Renal cortex interstitium (tissue), 11 donors: Measurements from ENCODE around the gene TYROBP. TPM values are rescaled to one million over a fixed set of nuclear protein-coding genes. Genes with fewer than 3 reads are reported as not detected.
"Not testable (repeated sequence)": the region's sequence is repeated elsewhere in the genome, so short reads cannot be mapped to it uniquely, and the experiment has no call there.

ENCODE experiments used
- DNase-seq, 11 donors: peaks; one replicate each; pipeline ENCODE4 v3.0.0-alpha.2; 2013; ENCODE audit warnings: low read depth in 9 of 11, low spot score in 4 of 11; ENCODE audit errors: extremely low read depth in 1 of 11
- polyA plus RNA-seq, 3 donors: library from polyadenylated mRNA; unstranded; fragments of 120-200 nt; gene quantifications; one replicate each; pipeline ENCODE4 v1.2.1, GENCODE V29; 2013; ENCODE audit not compliant: insufficient read length in 3 of 3

TYROBP gene
- polyA plus RNA-seq, 3 donors, result 9.0 to 14.3 (median 11.9) TPM

DNA sequence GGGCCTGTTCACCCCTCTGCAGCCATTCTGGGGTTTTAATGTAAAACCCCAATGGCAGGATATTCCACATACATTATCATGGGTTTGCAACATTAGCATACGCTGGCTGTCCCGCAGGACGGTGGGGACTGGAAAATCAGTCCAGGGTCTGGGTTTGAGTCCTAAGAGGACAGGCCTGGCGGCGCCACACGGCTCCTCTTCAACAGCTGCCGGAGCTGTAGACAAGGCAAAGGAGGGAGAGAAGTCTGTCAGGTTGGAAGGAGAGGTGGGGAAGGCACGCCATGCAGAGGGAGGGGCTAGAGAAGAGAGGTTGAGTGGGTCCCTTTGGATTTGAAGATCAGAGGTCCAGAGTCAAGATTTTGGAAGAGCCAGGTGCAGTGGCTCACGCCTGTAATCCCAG, 19.7 kb downstream of the TYROBP start:
- DNase-seq, result no peak

DNA sequence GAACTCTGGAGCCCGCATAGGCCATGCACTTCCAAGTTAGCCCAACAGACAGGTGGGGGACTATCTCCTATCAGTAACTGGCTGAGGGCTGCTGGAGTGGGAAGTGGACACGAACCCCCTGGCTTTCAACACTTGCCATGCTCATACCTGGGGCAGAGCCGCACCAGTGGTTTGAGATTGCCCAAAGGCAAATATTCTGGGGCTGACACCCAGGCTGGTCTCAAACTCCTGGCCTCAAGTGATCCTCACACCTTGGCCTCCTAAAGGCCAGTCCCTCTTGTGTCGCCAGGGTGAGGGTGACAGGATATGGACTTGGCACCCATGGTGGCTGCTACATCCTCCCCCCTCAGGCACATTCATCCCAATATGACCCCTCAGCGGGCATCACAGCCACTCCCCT, 20.9 kb downstream of the TYROBP start:
- no peak for DNase-seq

DNA sequence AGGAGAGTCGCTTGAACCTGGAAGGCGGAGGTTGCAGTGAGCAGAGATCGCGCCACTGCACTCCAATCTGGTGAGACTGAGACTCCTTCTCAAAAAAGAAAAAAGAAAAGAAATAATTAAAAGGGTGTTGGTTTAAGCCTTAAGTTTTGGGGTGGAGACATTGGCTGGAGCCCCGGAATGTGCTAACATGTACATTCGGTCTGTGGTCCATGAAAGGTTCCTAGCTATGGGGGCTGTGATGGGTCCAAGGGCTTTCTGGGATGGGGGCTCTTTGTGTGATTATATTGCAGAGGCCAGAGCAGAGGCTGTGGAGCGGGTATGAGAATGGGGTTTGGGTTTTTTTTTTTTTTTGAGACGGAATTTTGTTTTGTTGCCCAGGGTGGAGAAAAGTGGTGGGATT, 22.2 kb downstream of the TYROBP start:
- no peak for DNase-seq

DNA sequence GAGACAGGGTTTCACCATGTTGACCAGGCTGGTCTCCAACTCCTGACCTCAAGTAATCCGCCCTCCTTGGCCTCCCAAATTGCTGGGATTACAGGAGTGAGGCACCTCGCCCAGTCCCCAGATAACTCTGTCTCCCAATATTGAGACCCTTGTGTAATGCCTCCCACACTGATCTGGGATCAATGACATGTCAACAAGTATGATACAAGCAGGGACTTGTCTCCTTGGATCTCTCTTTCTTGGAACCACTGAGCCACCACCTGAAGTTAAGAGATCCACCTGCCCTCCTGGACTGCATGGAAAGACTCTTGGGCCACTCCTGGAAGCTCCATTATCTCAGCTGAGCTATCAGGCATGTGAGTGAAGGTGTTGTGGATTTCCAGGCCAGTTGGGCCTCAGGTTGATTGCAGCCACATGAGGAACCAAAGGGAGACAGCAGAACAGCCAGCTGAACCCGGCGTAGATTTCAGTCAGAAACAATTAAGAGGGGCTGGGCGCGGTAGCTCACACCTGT, 22.8 kb downstream of the TYROBP start:
- no peak for DNase-seq

DNA sequence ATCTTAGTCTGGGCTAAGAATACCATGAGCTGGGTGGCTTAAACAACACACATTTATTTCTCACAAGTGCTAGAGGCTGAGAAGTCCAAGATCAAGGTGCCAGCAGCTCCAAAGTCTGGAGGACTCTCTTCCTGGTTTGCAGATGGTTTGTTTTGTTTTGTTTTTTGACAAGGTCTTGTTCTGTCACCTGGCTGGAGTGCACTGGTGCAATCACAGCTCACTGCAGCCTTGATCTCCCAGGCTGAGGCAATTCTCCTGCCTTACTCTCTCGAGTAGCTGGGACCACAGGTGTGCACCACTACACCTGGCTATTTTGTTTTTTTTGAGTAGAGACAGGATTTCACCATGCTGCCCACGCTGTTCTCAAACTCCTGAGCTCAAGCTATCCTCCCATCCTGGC, 24.2 kb downstream of the TYROBP start:
- no peak for DNase-seq

DNA sequence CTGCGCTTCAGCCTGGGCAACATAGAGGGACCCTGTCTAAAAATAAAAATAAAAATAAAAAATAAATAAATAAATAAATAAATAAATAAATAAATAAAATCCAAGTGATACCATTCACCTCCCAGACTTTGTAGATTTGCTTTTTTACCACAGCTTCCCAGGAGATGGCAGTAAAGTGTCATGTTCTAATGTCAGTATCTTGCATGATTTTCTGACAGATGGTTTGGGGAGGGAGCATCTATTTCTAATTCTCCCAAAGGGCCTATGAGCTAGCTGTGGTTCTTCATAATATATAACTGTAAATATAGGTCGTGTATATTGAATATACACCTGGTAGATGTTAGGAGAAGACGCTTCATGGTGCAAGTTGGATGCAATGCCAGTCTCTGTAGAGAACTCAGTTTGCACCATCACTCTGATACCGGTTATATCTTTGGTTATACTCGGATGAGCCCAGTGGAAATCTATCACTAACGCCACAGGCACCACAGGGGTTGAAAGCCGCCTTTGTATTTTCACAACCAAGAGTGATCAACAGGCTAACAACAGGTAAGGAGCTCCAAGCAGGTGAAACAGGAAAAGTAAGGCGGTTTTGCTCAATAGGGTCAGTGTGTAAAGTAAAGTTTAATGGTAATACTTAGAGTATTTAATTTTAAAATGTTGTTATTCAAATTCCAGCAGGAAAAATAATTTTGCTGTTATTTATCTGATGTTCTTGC, 25.8 kb downstream of the TYROBP start:
- DNase-seq, result peak in 4 of 11 donors; percentile 55 to 81 (median 72)

DNA sequence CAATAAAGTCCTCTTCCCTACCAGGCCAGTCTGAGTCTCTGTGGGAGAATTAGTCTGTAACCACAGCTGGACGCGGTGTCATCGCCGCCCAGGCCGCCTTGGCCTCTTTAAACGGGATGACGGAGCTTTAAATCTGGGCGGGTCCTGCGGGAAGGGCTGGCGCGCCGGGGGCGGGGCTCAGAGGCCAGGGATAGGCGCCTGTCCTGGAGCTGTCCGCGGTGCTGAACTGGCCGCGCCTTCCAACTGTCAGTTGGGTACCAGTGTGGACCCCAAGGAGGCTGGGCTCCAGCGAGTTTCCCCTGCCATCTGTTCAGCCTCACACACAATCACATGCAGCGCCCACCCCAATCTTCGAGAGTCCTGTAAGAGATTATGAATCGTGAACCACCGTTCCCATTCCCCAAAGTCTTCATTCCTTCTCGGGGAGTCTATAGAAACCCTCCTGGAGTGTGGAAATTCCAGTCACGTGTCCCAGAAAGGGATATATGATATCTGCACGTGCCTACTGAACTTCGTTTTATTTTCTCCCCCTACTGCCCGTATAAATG, 28.3 kb downstream of the TYROBP start:
- DNase-seq, result peak in 7 of 11 donors; percentile 80 to 86 (median 85)

DNA sequence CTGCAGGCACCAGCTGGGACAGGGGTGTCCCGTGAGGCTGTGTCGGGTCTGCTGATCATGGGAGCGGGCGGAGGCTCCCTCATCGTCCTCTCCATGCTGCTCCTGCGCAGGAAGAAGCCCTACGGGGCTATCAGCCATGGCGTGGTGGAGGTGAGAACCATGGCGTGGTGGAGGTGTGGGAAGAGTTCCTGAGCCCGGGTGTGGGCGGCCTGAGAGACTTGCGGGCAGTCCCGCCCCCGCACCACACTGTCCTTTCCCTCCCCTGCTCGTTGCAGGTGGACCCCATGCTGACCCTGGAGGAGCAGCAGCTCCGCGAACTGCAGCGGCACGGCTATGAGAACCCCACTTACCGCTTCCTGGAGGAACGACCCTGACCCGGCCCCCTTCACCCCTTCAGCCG, 29.0 kb downstream of the TYROBP start:
- no peak for DNase-seq

DNA sequence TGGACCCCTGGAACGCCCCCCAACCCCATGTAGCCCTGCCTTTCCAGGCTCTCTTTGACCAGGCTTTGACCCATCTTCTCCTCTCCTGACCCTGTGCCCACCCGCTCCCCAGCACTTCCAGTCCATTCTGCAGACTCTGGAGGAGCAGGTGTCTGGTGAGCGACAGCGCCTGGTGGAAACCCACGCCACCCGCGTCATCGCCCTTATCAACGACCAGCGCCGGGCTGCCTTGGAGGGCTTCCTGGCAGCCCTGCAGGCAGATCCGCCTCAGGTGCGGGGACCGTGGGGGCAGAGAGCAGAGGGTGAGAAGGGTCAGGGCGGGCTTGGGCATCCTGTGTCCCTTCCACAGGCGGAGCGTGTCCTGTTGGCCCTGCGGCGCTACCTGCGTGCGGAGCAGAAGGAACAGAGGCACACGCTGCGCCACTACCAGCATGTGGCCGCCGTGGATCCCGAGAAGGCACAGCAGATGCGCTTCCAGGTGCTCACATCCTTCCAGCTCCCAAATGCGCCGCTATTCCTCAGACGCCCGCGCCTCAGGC, 33.6 kb downstream of the TYROBP start:
- DNase-seq, result no peak

DNA sequence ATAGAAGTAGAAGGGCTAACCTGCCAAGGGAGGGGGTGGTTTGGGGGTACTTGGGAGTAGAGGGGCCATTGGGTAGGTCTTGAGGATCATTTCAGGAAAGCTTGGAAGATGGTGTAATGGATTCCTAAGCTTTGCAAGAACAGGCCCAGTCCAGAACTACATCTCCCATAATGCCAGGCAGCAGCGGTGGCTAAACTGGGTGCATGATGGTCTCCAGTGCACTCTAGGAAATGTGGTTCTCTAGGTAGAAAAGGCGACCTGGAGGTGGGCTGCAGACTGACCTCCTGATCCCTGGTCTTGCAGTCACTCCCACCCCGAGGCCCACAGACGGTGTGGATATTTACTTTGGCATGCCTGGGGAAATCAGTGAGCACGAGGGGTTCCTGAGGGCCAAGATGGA, 35.9 kb downstream of the TYROBP start:
- DNase-seq, result no peak

DNA sequence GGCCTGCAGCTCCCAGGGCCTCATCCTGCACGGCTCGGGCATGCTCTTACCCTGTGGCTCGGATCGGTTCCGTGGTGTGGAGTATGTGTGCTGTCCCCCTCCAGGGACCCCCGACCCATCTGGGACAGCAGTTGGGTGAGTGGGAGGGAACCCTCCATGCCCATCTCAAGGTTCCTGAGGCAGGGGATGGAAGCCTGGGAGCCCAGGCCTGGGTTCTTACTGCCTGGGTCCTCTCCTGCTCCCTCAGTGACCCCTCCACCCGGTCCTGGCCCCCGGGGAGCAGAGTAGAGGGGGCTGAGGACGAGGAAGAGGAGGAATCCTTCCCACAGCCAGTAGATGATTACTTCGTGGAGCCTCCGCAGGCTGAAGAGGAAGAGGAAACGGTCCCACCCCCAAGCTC, 36.5 kb downstream of the TYROBP start:
- DNase-seq, result no peak

DNA sequence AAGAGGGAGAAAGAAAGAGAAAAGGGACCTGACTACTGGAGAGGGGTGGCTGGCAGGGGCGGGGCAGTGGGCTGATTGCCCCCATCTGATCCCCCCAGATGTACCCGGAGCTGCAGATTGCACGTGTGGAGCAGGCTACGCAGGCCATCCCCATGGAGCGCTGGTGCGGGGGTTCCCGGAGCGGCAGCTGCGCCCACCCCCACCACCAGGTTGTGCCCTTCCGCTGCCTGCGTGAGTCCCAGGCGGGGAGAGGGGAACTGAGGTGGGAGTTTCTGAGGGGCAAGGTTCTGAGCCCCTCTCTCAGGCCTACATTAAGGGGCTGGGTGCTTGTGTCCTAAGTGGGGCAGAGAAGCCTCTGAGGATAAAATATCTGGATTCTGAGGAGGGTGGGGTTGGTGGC, 37.3 kb downstream of the TYROBP start:
- no peak for DNase-seq

DNA sequence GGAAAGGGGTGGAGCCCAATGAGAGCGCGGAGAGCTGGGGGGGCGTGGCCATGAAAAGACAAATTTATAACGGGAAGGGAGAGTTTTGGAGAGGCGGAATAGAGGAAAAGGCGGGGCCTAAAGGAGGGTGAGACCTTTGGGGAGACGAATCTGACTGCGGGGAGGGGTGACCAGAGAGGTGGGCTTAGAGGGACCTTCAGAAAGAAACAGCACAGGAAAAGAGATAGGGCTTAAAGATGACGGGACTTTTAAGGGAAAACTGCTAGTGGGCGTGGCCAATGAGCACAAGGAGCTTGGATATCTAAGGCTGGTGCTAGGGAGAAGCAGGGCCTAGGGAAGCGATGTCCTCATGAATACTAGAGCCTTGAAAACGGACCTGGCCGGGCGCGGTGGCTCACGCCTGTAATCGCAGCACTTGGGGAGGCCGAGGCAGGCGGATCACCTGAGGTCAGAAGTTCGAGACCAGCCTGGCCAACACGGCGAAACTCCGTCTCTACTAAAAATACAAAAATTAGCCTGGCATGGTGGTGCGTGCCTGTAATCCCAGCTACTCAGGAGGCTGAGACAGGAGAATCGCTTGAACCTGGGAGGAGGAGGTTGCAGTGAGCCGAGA, 37.9 kb downstream of the TYROBP start:
- not testable (repeated sequence) for DNase-seq

DNA sequence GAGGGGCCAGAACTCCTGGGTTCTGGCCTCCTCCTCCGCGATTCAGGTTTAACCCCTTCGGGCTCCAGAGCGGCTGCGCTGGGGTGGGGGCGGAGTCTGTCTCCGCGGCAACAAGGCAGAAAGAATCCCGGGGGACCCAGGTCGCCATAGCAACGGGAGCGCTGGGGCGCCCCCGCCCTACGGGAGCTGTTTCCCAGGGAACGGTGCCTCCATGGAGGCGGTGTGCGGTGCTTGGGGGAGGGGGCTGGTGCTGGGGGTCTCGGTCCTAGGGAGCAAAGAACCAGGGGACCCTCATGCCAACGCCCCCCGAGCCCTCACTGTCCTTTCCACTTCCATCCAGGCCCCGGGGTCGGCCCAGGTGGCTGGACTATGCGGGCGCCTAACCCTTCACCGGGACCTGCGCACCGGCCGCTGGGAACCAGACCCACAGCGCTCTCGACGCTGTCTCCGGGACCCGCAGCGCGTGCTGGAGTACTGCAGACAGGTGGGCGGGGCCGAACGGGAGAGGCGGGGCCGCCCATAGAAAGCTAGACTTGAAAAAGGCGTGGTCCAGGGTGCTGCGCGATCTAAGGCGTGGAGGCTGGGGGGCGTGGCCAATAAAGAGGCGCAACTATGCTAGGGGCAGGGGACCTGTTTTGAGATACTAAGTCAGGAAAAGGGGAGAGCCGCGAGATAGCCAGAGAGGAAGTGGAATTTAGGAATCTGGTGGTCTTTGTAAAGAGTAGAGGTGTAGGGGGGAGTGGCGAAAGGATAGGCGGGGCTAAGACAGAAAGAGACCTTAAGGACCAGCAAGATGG, 38.6 kb downstream of the TYROBP start:
- peak in 1 of 11 donors; percentile 52 for DNase-seq

DNA sequence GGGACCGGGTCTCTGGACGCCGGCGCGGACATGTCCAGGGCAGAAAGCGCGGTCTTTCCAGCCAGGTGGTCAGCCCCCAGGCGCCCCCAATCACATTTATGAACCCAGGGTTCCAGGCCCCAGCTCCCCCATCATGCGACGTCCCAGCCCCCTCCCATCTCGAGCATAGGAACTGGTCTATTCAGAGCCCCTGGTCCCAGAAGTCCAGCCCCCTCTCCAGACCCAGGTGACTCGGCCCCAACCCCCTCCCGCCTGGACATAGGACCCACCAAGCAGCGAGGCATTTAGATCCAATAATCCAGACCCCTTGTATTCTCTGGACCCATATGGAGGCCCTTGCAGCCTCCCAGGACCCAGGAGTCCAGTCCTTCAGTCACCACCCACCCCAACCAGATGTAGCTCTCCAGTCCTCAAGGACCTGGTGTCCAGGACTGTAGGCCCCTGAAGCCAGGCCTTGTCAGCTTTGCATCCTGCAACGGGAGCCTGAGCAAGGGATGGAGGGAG, 39.2 kb downstream of the TYROBP start:
- no peak for DNase-seq

DNA sequence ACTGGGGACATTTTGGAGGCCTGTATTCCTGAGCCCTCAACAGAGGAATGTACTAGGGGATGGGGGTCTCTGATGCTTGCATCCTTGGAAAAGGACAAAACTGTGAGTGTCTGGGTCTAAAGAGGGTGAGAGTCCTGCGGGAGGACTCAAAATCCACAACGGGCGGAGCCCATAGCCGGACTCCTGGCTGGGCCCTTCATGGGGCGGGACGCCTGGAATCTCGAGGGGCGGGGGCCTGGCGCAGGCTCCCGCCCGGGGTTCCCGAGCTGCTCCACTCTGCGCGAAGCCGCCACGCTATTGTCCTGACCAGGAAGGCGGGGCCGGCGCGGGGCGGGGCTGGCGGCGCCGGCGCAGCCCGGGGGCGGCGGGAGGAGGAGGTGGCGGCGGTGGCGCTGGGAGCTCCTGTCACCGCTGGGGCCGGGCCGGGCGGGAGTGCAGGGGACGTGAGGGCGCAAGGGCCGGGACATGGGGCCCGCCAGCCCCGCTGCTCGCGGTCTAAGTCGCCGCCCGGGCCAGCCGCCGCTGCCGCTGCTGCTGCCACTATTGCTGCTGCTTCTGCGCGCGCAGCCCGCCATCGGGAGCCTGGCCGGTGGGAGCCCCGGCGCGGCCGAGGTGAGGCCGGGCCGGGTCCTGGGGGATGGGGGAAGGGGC, 39.8 kb downstream of the TYROBP start, which contains the start of gene APLP1:
APLP1 (plus strand) TSS at position 403 of the 651 bp plus-strand sequence; CDS start at position 466, 63 bp downstream.
- DNase-seq, result no peak

DNA sequence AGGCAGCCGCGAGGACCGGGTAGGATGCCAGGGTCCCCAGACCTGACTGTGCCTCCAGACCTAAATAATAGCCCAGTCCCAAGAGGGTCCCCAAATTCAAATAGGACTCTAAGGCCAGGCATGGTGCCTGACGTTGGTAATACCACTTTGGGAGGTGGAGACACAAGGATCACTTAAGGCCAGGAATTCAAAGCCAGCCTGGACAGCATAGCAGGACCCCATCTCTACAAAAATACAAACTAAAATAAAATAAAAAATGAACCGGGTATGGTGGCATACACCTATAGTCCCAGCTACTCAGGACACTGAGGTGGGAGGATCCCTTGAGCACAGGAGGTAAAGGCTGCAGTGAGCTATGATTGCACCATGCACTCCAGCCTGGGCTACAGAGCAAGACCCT, 45.1 kb downstream of the TYROBP start:
- no peak for DNase-seq

DNA sequence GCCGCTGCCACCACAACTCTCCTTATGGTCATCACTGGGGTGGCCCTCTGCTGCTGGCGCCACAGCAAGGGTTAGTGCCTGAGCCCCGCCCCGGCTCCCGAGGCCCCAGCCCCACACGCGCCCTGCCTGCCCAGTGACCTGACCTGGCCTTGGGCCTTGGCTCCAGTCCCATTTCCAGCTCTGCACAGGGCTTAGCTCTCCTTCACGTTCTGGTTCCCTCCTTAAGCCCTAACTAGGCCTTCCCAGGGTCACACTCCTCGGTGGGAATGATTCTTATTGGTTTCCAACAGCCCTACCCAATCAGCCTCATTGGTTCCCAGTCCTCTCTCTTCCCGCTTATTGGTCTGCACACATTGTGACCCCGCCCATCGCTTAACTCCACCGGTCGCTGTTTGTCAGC, 45.6 kb downstream of the TYROBP start:
- no peak for DNase-seq
